Mucosa of stomach (tissue), 1 donor: ENCODE data around the gene PDIA6.
"Not testable (repeated sequence)": the region's sequence is repeated elsewhere in the genome, so short reads cannot be mapped to it uniquely, and the experiment has no call there.

Experiments used
- H3K27me3 ChIP-seq: one replicate; pipeline ENCODE4 v1.7.0; 2013; ENCODE audit warnings: mild to moderate bottlenecking, low read length; ENCODE audit not compliant: control insufficient read depth, insufficient read depth
- H3K36me3 ChIP-seq: one replicate; pipeline ENCODE4 v1.7.0; 2013; ENCODE audit warnings: low read length; ENCODE audit not compliant: control insufficient read depth, insufficient read depth
- H3K4me1 ChIP-seq: one replicate; pipeline ENCODE4 v1.7.0; 2013; ENCODE audit warnings: mild to moderate bottlenecking, low read length; ENCODE audit not compliant: control insufficient read depth, insufficient read depth
- H3K4me3 ChIP-seq: one replicate; pipeline ENCODE4 v1.7.0; 2013; ENCODE audit warnings: low read length
- H3K9ac ChIP-seq: one replicate; pipeline ENCODE4 v1.7.0; 2013; ENCODE audit warnings: mild to moderate bottlenecking, low read length, moderate library complexity
- H3K9me3 ChIP-seq: one replicate; pipeline ENCODE4 v1.7.0; 2013; ENCODE audit warnings: mild to moderate bottlenecking, low read length, moderate library complexity; ENCODE audit not compliant: control insufficient read depth
- donor health status: Pancreatic carcinoma.

Gene PDIA6

DNA sequence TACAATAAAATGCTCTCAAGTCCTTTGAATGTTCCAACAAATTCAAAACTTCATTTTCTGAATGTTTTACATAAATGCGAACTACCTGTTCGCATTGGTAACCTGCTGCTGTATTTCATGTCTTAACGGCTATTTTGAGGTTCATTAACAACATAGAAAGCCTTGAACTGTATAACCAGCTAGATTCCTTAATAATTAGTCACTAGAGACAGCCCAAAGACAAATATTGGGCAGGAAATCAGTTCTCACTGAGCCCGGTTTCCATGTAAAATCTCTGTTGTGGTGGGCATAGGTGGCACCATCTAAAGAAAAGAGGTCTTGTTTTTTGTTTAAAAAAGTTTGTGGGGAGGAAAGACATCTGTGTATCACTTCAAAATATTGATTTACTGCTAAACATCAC, 29.2 kb downstream of the PDIA6 start:
- H3K9me3 ChIP-seq = no peaks in the 10 kb centered on the region
- H3K4me3 ChIP-seq = no peak overlapping the region
- H3K9ac ChIP-seq = no peak overlapping the region
- no peaks in the 10 kb centered on the region for H3K4me1 ChIP-seq
- H3K36me3 ChIP-seq = peaks cover 7% of the 10 kb centered on the region
- no peaks in the 10 kb centered on the region for H3K27me3 ChIP-seq

DNA sequence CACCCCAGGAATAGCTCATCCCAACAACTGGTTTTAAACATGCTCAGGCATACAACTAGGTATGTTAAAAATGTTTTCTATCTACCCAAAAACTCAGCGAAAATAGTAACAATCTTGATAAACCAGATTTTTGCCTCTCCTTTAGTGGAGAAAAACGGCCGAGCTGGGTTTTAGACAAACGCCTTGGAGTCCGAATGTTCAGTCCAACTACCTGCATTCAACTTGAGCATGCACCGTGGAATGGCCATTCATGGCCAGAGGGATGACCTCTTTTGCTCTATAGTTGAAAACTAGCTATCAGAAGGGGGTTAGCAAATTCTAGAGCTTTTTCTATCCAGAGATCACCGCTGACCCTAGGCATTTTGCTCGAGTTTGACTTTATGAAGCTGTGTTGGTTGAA, 30.8 kb downstream of the PDIA6 start:
- Histone ChIP-seq H3K9ac (no peak overlapping the region), H3K4me1 (no peaks in the 10 kb centered on the region), H3K4me3 (no peak overlapping the region), H3K9me3 (no peaks in the 10 kb centered on the region), H3K36me3 (peaks cover 5% of the 10 kb centered on the region), H3K27me3 (no peaks in the 10 kb centered on the region)

DNA sequence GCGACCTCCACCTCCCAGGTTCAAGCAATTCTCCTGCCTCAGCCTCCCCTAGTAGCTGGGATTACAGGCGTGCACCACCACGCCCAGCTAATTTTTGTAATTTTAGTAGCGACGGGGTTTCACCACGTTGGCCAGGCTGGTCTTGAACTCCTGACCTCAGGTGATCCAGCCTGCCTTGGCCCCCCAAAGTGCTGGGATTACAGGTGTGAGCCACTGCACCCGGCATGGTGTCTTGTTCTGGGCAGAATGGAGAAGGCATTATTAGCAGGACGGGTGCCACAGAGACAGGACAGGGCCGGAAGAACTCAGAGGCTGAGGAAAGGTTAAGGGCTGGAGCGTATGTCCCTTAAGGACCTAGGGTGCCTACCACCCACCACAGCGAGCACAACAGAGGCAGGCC, 31.8 kb downstream of the PDIA6 start:
- not testable (repeated sequence) for H3K4me3 ChIP-seq, H3K9me3 ChIP-seq, H3K9ac ChIP-seq, H3K27me3 ChIP-seq, H3K4me1 ChIP-seq, H3K36me3 ChIP-seq

DNA sequence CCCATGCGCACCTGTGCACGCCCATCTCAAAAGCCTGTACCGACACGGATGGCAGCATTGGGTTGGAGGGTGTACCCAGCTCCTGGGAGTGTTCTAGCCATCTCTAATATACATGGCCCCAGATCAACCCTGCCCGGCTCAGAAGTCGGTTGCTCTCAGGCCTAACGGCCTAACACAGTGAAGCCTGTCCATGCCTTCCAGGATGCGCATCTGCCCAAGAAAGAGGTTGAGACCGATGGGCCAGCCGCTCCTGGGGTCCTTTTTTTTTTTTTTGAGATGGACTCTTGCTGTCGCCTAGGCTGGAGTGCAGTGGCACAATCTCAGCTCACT, 32.1 kb downstream of the PDIA6 start:
- Histone ChIP-seq H3K4me3 (no peak overlapping the region), H3K36me3 (no peaks in the 10 kb centered on the region), H3K4me1 (no peaks in the 10 kb centered on the region), H3K9ac (no peak overlapping the region), H3K27me3 (no peaks in the 10 kb centered on the region), H3K9me3 (no peaks in the 10 kb centered on the region)

DNA sequence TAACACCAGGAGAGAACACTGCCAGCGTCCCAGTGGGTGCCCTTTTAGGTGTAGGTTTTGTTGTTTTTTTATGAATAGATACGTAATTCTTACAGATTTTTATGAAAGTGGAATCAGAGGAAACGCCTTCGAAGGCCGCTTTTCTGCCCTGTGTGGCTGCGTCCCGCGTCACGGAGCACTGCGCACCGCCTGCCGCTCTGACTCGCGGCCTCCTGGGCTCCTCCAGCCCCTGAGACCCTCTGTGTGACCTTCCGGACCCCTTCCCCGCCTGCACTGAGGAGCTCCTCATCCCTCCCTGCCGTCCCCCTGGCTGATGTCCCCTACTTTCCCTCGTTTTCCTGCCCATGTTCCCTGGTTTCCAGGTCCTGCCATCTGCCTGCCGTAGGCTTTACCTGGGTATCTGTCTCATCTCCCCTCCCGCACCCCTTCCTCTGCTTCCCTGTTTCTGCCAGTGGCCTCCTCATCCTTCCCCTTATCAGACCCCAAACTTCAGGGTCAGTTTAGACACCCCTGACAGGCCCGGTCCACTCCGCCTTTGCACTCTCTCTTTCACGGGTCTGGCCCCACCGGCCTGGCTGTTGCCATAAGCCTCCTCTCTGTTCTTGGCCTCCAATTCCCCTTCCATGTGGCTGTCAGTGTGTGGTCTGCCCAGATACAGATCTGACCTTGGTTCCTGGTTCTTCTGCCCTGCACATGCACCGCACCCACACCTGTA, 32.7 kb downstream of the PDIA6 start:
- no peak overlapping the region for H3K4me3 ChIP-seq
- no peaks in the 10 kb centered on the region for H3K36me3 ChIP-seq
- no peaks in the 10 kb centered on the region for H3K9me3 ChIP-seq
- peaks cover 3% of the 10 kb centered on the region for H3K4me1 ChIP-seq
- no peaks in the 10 kb centered on the region for H3K27me3 ChIP-seq
- H3K9ac ChIP-seq = no peak overlapping the region

DNA sequence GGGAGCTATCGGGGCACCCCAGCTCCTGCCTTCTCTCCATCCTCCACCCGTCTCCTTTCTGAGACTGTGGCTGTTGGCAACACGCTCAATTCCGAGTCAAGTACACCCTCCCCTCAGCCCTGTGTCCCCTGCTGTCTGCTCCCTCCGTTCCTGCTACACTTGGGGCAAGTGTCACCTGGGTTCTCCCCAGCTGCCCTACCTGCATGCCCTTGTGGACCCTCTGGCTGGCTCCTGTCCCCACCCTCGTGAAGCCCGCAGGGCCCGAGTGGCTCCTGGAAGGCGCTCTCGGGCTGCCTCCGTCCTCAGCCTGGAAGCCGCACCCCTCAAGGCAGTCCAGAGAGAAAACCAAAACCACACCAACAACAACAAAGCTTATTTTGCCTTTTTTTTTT, 33.9 kb downstream of the PDIA6 start:
- Histone ChIP-seq H3K9me3 (no peaks in the 10 kb centered on the region), H3K4me1 (peaks cover 8% of the 10 kb centered on the region), H3K36me3 (no peaks in the 10 kb centered on the region), H3K27me3 (no peaks in the 10 kb centered on the region), H3K9ac (no peak overlapping the region), H3K4me3 (no peak overlapping the region)

DNA sequence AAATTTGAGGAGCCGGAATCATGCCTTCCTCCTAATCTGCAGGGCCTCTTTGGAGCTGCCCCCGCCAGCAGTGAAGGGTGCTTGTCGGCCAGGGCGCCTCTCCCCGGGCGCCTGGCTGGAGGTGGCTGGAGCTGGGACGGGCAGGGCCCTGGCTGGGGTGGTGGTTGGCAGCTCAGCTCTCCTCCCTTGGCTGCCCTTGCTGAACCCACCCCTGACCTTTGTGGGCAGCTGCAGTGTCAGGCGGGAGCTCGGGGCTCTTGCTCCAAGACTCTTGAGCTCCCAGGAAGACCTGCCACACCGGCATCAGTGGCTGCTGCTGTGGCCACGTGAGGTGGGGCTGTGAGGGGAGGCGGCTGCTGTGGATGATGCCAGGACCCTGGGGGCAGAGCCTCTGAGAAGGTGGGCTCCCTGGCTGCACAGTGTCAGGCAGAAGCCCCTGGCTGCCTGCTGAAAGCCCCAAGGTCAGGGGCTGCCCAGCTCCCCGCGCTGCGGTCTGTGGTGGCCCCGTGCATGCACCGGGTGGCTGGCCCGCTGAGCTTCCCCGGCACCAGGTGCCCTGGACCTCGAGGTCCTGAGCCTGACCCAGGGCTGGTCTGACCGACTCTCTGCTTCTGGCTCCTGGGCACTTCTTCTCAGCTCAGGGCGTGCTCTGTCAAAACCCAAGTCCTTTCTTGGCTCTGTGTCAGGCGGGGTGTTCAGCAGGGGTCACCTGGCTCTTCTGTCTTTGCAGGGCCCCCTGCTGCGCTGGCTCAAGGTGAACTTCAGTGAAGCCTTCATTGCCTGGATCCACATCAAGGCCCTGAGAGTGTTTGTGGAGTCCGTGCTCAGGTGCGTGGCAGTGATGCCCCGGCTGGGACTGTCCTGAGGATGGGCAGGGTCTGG, 34.5 kb downstream of the PDIA6 start:
- Histone ChIP-seq H3K9me3 (no peaks in the 10 kb centered on the region), H3K27me3 (no peaks in the 10 kb centered on the region), H3K36me3 (no peaks in the 10 kb centered on the region), H3K4me1 (peaks cover 8% of the 10 kb centered on the region), H3K4me3 (no peak overlapping the region), H3K9ac (no peak overlapping the region)

DNA sequence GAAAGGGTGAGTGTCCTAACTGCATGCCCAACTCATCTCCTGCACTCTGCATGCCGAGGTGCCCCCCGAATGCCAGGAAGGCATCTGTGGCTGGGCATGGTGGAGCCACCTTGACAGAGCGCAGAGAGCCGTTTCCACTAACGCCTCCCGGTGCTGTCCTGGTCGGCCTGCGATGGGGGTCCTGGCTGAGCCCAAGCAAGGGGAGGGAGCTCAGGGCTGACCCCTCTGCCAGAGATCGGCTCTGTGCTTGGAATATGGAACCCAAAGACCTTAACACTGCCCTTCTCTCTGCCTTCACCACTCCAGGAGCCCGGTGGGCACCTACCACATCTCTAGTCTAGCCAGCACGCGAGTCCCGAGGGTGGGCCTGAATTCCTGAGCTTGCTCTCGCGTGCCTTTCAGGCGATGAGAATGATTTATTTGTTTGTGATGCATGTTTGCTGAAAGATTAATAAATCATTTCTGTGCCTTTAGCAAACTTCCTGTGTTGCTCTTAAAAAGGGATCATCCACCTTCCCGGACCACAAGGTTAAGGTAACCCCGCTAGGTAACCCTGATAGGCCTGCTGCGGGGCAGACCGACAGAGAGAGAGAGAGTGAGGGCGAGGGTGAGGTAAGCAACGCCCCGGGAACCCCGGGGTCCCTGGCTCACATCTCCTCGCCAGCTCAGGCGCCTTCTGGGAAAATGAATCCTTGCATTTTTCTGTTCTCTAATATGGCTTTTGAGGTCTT, 35.3 kb downstream of the PDIA6 start:
- Histone ChIP-seq H3K4me1 (peaks cover 8% of the 10 kb centered on the region), H3K9me3 (no peaks in the 10 kb centered on the region), H3K9ac (no peak overlapping the region), H3K4me3 (no peak overlapping the region), H3K36me3 (no peaks in the 10 kb centered on the region), H3K27me3 (no peaks in the 10 kb centered on the region)

DNA sequence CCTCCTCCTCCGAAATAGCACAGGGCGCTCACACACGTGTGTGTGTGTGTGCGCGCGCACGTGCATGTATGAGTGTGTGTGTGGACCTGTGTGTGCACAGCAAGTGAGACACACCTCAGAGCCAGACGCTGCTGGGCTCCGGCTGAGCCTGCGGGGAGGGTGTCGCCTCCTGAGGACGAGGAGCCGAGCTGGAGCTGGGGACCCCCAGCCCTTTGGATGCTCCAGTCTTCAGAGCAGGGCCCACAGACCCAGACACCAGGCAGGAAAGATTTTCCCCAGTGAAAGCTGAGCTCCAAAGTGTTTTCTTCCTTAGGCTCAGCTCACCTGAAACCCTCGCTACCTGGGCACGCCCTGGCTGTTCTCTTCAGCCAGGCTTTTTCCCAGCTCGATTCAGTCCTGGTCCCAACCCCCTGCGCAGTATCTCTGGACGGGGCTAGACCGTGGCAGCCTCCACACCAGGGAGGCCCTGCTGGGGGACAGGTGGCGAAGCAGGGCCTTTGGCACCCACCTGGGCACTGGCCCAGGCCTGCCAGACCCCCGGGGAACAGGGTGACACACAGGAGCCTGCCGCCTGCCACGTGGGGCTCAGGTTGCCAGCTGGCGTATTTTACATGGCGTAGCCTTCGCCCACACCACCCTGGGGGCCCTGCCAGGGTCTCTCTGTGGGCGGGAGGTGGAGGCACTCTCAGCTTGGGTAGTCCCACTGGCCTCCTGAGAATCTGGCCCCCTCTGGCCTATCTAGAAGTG, 36.2 kb downstream of the PDIA6 start:
- H3K9ac ChIP-seq = no peak overlapping the region
- no peaks in the 10 kb centered on the region for H3K27me3 ChIP-seq

DNA sequence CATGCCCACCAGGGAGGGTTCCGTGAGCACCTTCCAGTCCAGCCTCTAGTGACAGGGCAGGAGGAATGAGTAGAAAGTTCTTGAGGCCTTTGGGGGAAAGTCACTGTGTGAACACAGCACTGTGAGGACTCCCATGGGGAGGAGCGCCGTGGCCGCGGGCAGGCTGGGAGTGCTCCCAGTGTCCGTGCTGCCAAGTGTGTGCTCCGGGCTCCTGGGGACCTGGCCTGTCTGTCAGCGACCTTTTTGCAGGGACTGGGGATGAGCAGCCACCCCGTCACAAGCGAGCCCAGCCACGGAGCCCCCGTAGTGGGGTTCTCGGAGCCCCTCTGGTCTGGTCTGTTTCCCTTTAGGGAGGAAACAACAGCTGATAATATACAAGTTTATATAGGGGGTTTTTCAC, 36.8 kb downstream of the PDIA6 start:
- Histone ChIP-seq H3K4me1 (peaks cover 8% of the 10 kb centered on the region), H3K9ac (no peak overlapping the region), H3K36me3 (no peaks in the 10 kb centered on the region)

More for the DNA sequence above, 36.2 kb downstream of the PDIA6 start:
- Histone ChIP-seq H3K4me3 (no peak overlapping the region), H3K4me1 (peaks cover 8% of the 10 kb centered on the region), H3K9me3 (no peaks in the 10 kb centered on the region), H3K36me3 (no peaks in the 10 kb centered on the region)

DNA sequence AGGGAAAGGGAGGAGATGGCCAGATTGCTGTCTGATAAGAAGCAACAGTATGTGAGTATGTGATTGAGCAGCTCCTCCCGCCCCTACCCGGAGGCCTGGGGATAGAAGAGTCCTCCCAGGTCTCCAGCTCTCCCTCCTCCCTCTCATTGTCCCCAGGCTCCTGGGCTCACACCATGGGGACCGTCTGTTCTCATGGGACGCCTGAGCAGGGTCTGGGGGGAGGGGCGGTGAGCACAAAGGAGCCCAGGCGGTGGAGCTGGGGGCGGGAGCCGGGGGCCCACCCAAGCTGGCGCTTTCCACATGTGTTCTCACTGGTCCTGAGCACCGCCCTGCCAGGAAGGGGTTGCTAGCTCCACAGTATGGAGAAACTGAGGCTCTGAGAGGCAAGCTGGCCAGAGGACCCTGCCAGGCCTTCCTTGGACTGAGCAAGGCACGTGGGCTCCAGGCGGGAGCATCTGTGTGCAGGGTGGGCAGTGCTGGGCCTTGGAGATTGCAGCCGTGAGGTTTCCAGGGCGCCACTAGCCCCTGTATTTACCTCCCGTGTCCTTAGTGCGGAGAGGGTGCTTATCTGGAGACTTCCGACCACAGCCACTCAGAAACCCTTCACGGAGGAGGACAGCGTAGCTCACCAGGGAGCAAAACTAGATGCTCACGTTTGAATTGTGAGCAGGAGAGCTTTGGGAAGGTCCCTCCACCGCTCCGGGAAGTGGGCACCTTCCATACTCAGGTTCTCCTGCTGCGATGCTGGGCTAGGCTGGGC, 37.4 kb downstream of the PDIA6 start:
- H3K27me3 ChIP-seq = no peaks in the 10 kb centered on the region
- H3K4me3 ChIP-seq = no peak overlapping the region
- H3K36me3 ChIP-seq = no peaks in the 10 kb centered on the region
- peaks cover 8% of the 10 kb centered on the region for H3K4me1 ChIP-seq
- H3K9ac ChIP-seq = no peak overlapping the region
- H3K9me3 ChIP-seq = no peaks in the 10 kb centered on the region

More for the DNA sequence above, 36.8 kb downstream of the PDIA6 start:
- Histone ChIP-seq H3K4me3 (no peak overlapping the region), H3K9me3 (no peaks in the 10 kb centered on the region), H3K27me3 (no peaks in the 10 kb centered on the region)
